Adrenal gland (tissue), 12 donors: ENCODE measurements around the gene SEZ6. TPM values are rescaled to one million over a fixed set of nuclear protein-coding genes. Genes with fewer than 3 reads are reported as not detected.

ENCODE experiments used
- DNase-seq, 7 donors: peaks; one replicate each; pipeline ENCODE4 v3.0.0-alpha.2; 2019 to 2020
- H3K27ac ChIP-seq, 5 donors: fragments of 200-600 bp; sonication (generic) in 4 of 5; 1 replicate in 3 of 5; 2 replicates in 2 of 5; pipeline versions ENCODE4 v1.5.1 to v1.8.0; 2016 to 2020; ENCODE audit warnings: mild to moderate bottlenecking in 1 of 5
- H3K27me3 ChIP-seq: fragments of 200-600 bp; 2 replicates; pipeline ENCODE4 v1.8.0; 2021
- H3K36me3 ChIP-seq, 2 donors: fragments of 200-600 bp; replicated peaks in 1 of 2; 1 replicate in 1 of 2; 2 replicates in 1 of 2; pipeline versions ENCODE4 v1.5.1 to v1.8.0; 2018 to 2022
- H3K4me1 ChIP-seq, 2 donors: fragments of 200-600 bp; replicated peaks in 1 of 2; 1 replicate in 1 of 2; 2 replicates in 1 of 2; pipeline versions ENCODE4 v1.5.1 to v1.8.0; 2018 to 2021
- H3K4me3 ChIP-seq, 4 donors: fragments of 200-600 bp; sonication (generic) in 3 of 4; one replicate each; pipeline ENCODE4 v1.5.1; 2016 to 2018
- H3K9me3 ChIP-seq, 3 donors: fragments of 200-600 bp; sonication (generic) in 1 of 3; replicated peaks in 1 of 3; 1 replicate in 2 of 3; 2 replicates in 1 of 3; pipeline versions ENCODE4 v1.5.1 to v1.8.0; 2016 to 2021
- POLR2A ChIP-seq, 2 donors: fragments of 450-650 bp; IDR thresholded peaks; one replicate each; pipeline ENCODE4 v1.6.1; 2017; ENCODE audit warnings: antibody characterized with exemption in 2 of 2, mild to moderate bottlenecking in 2 of 2, moderate library complexity in 1 of 2
- WGBS, 4 donors: extraction: QIAGEN DNeasy Blood & Tissue Kit in 2 of 4; methylation state at CpG; one replicate each; pipeline versions ENCODE4 v1.1.5 to v1.1.7; 2013 to 2017; 5-methylcytosine and 5-hydroxymethylcytosine counted together
- intact Hi-C, 2 donors: fragments of 100-400 bp; cut with DNase I; formaldehyde crosslinking; loops; one replicate each; pipeline versions ENCODE4 v1.14.1 to v1.15.0; 2022 to 2023
- polyA plus RNA-seq, 3 donors: library from polyadenylated mRNA; stranded (reverse); fragments of 200-250 nt in 2 of 3; fragments of 350-450 nt in 1 of 3; fragmentation: Illumina TruSeq in 1 of 3; extraction: RNeasy Lipid Tissue Mini Kit (QIAGEN cat#74804) in 1 of 3; gene quantifications; one replicate each; pipeline ENCODE4 v1.2.3, GENCODE V29; 2013 to 2014
- total RNA-seq, 9 donors: library from RNA; depleted of rRNA in 4 of 9; stranded (reverse); fragments of >200 nt in 4 of 9; fragments of 120-200 nt in 1 of 9; fragmentation: NEBNext Ultra II Directional in 1 of 9; extraction: Animal tissue kit (Norgen Biotek cat#: 25700) in 1 of 9; gene quantifications; one replicate each; pipeline versions ENCODE4 v1.1.0 to v1.2.4, GENCODE V29; 2013 to 2023
- TF ChIP-seq, protein P1 (sequence below), 6 experiments: fragments of 450-650 bp in 4 of 6; fragments of 200-600 bp in 2 of 6; sonication (generic) in 1 of 6; IDR thresholded peaks; 1 replicate in 5 of 6; 2 replicates in 1 of 6; pipeline versions ENCODE4 v1.5.1 to v1.8.0; 2016 to 2021; ENCODE audit warnings: antibody characterized with exemption in 6 of 6, mild to moderate bottlenecking in 2 of 6, moderate library complexity in 1 of 6
- donor health status: healthy with polysubstance abuse.
- donor health status: Bipolar disorder and iron deficiency.
- donor health status: DM: yes; HTN: yes; CAD: no.
- donor health status: DM: no; HTN: no; CAD: no.
- donor health status: DM: no; HTN: no; CAD: no.
- donor health status: DM: yes; HTN: yes; CAD: no.

The SEZ6 gene
- total and polyA plus RNA-seq, 12 donors: 0.11 to 1.0 (median 0.33) TPM; not detected in 6

DNA sequence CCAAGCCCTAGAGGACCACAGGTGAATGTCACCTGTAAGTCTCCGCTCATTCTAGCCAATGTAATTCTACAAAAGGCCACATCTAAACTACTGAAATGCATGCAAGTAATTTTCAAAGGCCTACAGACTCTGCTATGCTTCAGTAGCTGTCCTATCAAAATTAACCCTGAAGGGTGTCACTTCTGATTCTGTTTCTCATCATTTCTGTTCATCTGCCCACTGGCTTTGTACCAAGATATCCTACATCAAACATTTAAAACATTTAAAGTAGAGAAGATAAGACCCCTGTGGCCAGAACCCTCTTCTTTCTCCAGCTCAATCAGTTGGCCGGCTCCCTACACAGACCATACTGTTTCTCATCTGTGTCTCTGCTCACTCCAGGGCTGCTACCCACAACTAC is 76.0 kb downstream of the SEZ6 start:
- 92 to 100% (median 94%) methylated on average over 2 of the region's 2 CpGs for WGBS, 4 donors
- H3K36me3 ChIP-seq: no peaks in the 10 kb centered on the region
- H3K9me3 ChIP-seq: no peaks in the 10 kb centered on the region
- intact Hi-C loops: no loop called here
- no peak overlapping the region for H3K4me3 ChIP-seq
- H3K27me3 ChIP-seq: no peaks in the 10 kb centered on the region
- no peak for TF ChIP-seq POLR2A (IDR thresholded peaks at IDR 0.05)
- TF ChIP-seq, protein P1, sequence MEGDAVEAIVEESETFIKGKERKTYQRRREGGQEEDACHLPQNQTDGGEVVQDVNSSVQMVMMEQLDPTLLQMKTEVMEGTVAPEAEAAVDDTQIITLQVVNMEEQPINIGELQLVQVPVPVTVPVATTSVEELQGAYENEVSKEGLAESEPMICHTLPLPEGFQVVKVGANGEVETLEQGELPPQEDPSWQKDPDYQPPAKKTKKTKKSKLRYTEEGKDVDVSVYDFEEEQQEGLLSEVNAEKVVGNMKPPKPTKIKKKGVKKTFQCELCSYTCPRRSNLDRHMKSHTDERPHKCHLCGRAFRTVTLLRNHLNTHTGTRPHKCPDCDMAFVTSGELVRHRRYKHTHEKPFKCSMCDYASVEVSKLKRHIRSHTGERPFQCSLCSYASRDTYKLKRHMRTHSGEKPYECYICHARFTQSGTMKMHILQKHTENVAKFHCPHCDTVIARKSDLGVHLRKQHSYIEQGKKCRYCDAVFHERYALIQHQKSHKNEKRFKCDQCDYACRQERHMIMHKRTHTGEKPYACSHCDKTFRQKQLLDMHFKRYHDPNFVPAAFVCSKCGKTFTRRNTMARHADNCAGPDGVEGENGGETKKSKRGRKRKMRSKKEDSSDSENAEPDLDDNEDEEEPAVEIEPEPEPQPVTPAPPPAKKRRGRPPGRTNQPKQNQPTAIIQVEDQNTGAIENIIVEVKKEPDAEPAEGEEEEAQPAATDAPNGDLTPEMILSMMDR (IDR thresholded peaks at IDR 0.05): no peak
- DNase-seq: no peak
- no peak overlapping the region for H3K27ac ChIP-seq
- peaks cover 0 to 26% of the 10 kb centered on the region in 2 donors for H3K4me1 ChIP-seq

DNA sequence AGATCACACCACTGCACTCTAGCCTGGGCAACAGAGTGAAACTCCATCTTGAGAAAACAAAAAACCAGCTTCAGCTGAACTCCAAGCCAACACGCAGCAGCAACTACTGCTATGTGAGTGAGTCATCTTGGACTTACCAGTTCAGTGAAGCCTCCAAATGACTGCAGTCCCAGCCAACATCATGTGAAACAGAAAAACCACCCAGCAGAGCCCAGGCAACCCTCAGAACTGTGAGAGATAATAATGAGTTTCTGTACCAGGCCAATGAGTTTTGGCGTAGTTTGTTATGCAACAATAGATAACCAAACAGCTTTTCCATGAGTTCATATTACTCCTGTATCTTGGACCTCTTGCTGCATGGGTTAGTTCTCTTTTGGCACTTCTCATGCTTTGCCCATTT is 77.8 kb downstream of the SEZ6 start:
- Histone ChIP-seq H3K4me1 (peaks cover 0 to 26% of the 10 kb centered on the region in 2 donors), H3K27me3 (no peaks in the 10 kb centered on the region), H3K4me3 (no peak overlapping the region), H3K9me3 (no peaks in the 10 kb centered on the region), H3K27ac (no peak overlapping the region), H3K36me3 (peaks cover 0 to 13% of the 10 kb centered on the region in 2 donors)
- DNase-seq: no peak
- intact Hi-C loops: no loop called here
- 98 to 100% (median 99%) methylated on average over 2 of the region's 2 CpGs for WGBS, 4 donors
- TF ChIP-seq, protein P1 (IDR thresholded peaks at IDR 0.05): no peak
- TF ChIP-seq POLR2A (IDR thresholded peaks at IDR 0.05): no peak

DNA sequence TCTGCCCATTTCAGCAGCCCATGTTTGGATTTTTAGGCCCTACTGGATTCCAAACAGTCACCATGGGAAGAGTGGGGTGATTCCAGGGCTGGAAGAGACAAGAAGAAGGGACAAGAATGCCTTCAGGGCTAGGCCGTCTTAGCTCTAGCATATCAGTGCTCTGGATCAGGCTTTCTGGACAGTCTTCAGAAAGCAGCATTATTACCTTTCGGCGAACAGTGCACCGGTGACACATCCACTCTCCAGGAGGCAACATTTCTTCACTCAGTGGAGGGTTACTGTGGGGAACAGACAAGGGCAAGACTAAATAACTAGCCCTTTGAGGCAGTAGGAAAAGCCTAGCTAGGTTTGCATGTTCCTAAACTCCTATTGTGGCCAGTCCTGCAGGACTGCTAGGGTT is 79.0 kb downstream of the SEZ6 start:
- TF ChIP-seq, protein P1 (IDR thresholded peaks at IDR 0.05): no peak
- no peak for TF ChIP-seq POLR2A (IDR thresholded peaks at IDR 0.05)
- intact Hi-C loops: no loop called here
- Histone ChIP-seq H3K27ac (peak overlapping the region in 2 of 5 donors; percentile 50 to 67), H3K4me3 (no peak overlapping the region), H3K4me1 (peaks cover 0 to 26% of the 10 kb centered on the region in 2 donors), H3K36me3 (peaks cover 0 to 26% of the 10 kb centered on the region in 2 donors), H3K27me3 (no peaks in the 10 kb centered on the region), H3K9me3 (no peaks in the 10 kb centered on the region)
- WGBS, 4 donors: 78 to 100% (median 93%) methylated on average over 4 of the region's 4 CpGs
- no peak for DNase-seq

DNA sequence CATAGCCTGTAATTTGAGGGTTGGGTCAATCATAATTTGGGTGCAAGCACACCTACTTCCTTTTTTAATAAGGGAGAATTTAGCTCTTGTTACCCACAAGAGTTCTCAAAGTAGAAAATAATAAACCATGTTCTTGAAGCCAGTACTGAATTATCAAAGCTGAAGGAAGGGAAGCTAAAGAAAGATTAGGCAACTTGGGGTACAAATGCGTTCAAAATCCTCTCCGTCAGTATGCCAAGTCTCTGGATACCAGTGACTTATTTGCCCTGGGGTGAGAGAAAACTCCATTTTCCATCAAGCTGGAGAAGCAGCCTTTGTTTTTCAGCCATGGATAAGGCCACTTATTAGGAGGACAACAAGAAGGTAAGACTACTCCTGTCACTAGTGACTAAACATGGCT is 79.5 kb downstream of the SEZ6 start:
- no peak for DNase-seq
- intact Hi-C loops: no loop called here
- H3K4me1 ChIP-seq: peaks cover 0 to 26% of the 10 kb centered on the region in 2 donors
- TF ChIP-seq POLR2A (IDR thresholded peaks at IDR 0.05): no peak
- TF ChIP-seq, protein P1 (IDR thresholded peaks at IDR 0.05): no peak
- H3K9me3 ChIP-seq: no peaks in the 10 kb centered on the region
- 65 to 94% (median 75%) methylated on average over 2 of the region's 2 CpGs for WGBS, 4 donors
- H3K36me3 ChIP-seq: peaks cover 0 to 30% of the 10 kb centered on the region in 2 donors
- H3K27me3 ChIP-seq: no peaks in the 10 kb centered on the region
- no peak overlapping the region for H3K4me3 ChIP-seq
- H3K27ac ChIP-seq: peak overlapping the region in 2 of 5 donors; percentile 50 to 67
